CD8-positive, alpha-beta memory T cell (primary cell): ENCODE measurements around the gene ERICH6. TPM values are rescaled to one million over a fixed set of nuclear protein-coding genes. Genes with fewer than 3 reads are reported as not detected.

ENCODE experiments used
- CTCF ChIA-PET: fragments of 350-600 bp; sonication (Branson Sonifier 250); formaldehyde crosslinking; loops from one replicate; lab custom pipeline; 2021; ENCODE audit warnings: antibody characterized with exemption; lab: Charles Lee
- POLR2A ChIA-PET: fragments of 350-600 bp; sonication (Branson Sonifier 250); formaldehyde crosslinking; loops from one replicate; lab custom pipeline; 2021; ENCODE audit warnings: antibody characterized with exemption; lab: Charles Lee
- DNase-seq, 5 donors: peaks; one replicate each; pipeline versions ENCODE4 v3.0.0 to v3.0.0-alpha.2; 2020 to 2022; ENCODE audit warnings: mixed read lengths in 1 of 5
- H3K27ac ChIP-seq: one replicate; pipeline ENCODE4 v1.7.0; 2013; ENCODE audit warnings: low read depth, mild to moderate bottlenecking, low read length, moderate library complexity
- H3K27me3 ChIP-seq: 2 replicates; pipeline ENCODE4 v1.7.0; 2013; ENCODE audit warnings: low read length, mild to moderate bottlenecking; ENCODE audit not compliant: insufficient read depth, poor library complexity, severe bottlenecking
- H3K36me3 ChIP-seq: 2 replicates; pipeline ENCODE4 v1.7.0; 2013; ENCODE audit warnings: mild to moderate bottlenecking, low read length, moderate library complexity; ENCODE audit not compliant: insufficient read depth
- H3K4me1 ChIP-seq: 2 replicates; pipeline ENCODE4 v1.7.0; 2013; ENCODE audit warnings: mild to moderate bottlenecking, low read length, moderate library complexity; ENCODE audit not compliant: insufficient read depth
- H3K4me3 ChIP-seq: 2 replicates; pipeline ENCODE4 v1.7.0; 2013; ENCODE audit warnings: mild to moderate bottlenecking, low read length
- H3K9me3 ChIP-seq: 2 replicates; pipeline ENCODE4 v1.7.0; 2013; ENCODE audit warnings: mild to moderate bottlenecking, low read length
- H3K27ac Mint-ChIP-seq, 8 donors: one replicate each; pipeline ENCODE4 v1.8.0; 2020 to 2021; ENCODE audit warnings: mixed read lengths in 8 of 8, mild to moderate bottlenecking in 6 of 8, inconsistent platforms in 3 of 8, moderate library complexity in 3 of 8
- H3K27me3 Mint-ChIP-seq, 2 donors: one replicate each; pipeline ENCODE4 v1.8.0; 2020 to 2021; ENCODE audit warnings: mixed read lengths in 2 of 2, mild to moderate bottlenecking in 1 of 2, moderate library complexity in 1 of 2
- H3K36me3 Mint-ChIP-seq, 3 donors: one replicate each; pipeline ENCODE4 v1.8.0; 2020 to 2021; ENCODE audit warnings: mixed read lengths in 3 of 3, inconsistent platforms in 1 of 3, mild to moderate bottlenecking in 1 of 3
- H3K4me1 Mint-ChIP-seq, 3 donors: one replicate each; pipeline ENCODE4 v1.8.0; 2020 to 2021; ENCODE audit warnings: mixed read lengths in 3 of 3, inconsistent platforms in 1 of 3, mild to moderate bottlenecking in 1 of 3
- H3K4me3 Mint-ChIP-seq, 7 donors: one replicate each; pipeline ENCODE4 v1.8.0; 2020 to 2021; ENCODE audit warnings: mixed read lengths in 7 of 7, mild to moderate bottlenecking in 6 of 7, moderate library complexity in 4 of 7, inconsistent platforms in 2 of 7
- H3K9me3 Mint-ChIP-seq, 5 donors: one replicate each; pipeline ENCODE4 v1.8.0; 2020 to 2022; ENCODE audit warnings: mixed read lengths in 5 of 5, mild to moderate bottlenecking in 3 of 5, moderate library complexity in 2 of 5, inconsistent platforms in 1 of 5
- polyA plus RNA-seq: library from polyadenylated mRNA; unstranded; fragments of 300-500 nt; fragmentation: Illumina TruSeq; gene quantifications from one replicate; pipeline ENCODE4 v1.2.3, GENCODE V29; 2021
- total RNA-seq, 2 experiments: library from RNA; stranded (reverse); gene quantifications; one replicate each; pipeline ENCODE4 v1.2.3, GENCODE V29; 2021

The ERICH6 gene
- total and polyA plus RNA-seq, 3 experiments from 2014 or later, result 0.39 TPM; not detected in 2

DNA sequence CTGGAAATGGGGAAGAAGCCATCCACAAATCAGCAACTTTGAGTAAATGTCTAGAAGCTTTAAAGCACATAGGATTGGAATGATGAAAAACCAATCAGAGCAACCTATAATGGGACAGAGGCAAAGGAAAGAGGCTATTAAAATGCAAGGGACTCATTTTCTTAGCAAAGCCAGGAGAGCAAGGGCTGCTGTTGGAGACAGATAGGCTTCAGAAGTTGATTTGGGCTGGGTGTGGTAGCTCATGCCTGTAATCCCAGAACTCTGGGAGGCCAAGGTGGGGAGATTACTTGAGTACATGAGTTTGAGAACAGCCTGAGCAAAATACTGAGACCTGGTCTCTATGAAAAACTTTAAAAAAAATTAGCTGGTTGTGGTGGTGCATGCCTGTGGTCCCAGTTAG is 16.1 kb downstream of the ERICH6 start:
- no peaks in the 10 kb centered on the region for H3K4me1 Mint-ChIP-seq
- H3K27me3 Mint-ChIP-seq, result peaks cover 0 to 3% of the 10 kb centered on the region in 2 donors
- H3K36me3 ChIP-seq, result no peaks in the 10 kb centered on the region
- H3K4me1 ChIP-seq, result no peaks in the 10 kb centered on the region
- ChIA-PET CTCF (no interaction called here), POLR2A (interaction anchor here (0.6 kb wide), 1 partner anchor 82 kb away, joined by 3 read pairs; no protein-coding TSS in a partner anchor)
- H3K27ac Mint-ChIP-seq, result no peak overlapping the region
- H3K27me3 ChIP-seq, result no peaks in the 10 kb centered on the region
- H3K4me3 ChIP-seq, result no peak overlapping the region
- no peak for DNase-seq
- peaks cover 2 to 8% (median 4%) of the 10 kb centered on the region in 5 donors for H3K9me3 Mint-ChIP-seq
- peaks cover 0 to 3% (median 0%) of the 10 kb centered on the region in 3 donors for H3K36me3 Mint-ChIP-seq
- no peak overlapping the region for H3K27ac ChIP-seq
- H3K9me3 ChIP-seq, result no peaks in the 10 kb centered on the region
- H3K4me3 Mint-ChIP-seq, result no peak overlapping the region

DNA sequence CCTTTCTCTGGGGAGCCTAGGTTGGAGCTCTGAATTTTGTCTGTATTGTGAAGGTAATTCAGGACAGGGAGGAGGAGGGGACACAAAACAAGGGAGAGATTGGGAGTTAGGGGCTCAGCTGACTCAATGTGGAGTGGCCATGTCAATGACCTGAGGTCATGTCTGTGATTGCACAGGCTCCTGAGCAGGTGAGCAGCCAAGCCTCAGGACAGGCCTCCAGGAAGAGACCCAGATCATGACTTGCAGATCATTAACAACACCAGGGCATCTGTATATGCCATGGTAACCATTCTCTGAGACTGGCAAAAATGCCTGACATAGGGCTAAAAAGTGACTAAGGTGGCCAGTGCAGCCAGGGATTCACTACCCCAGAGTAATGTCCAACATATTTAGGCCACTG is 20.9 kb downstream of the ERICH6 start:
- H3K4me3 Mint-ChIP-seq, result no peak overlapping the region
- Histone ChIP-seq H3K27ac (no peak overlapping the region), H3K4me3 (no peak overlapping the region), H3K27me3 (no peaks in the 10 kb centered on the region), H3K36me3 (no peaks in the 10 kb centered on the region), H3K4me1 (no peaks in the 10 kb centered on the region), H3K9me3 (no peaks in the 10 kb centered on the region)
- peaks cover 0 to 1% of the 10 kb centered on the region in 2 donors for H3K27me3 Mint-ChIP-seq
- ChIA-PET CTCF (no interaction called here), POLR2A (no interaction called here)
- no peaks in the 10 kb centered on the region for H3K9me3 Mint-ChIP-seq
- H3K36me3 Mint-ChIP-seq, result no peaks in the 10 kb centered on the region
- no peak overlapping the region for H3K27ac Mint-ChIP-seq
- peaks cover 9 to 12% (median 11%) of the 10 kb centered on the region in 3 donors for H3K4me1 Mint-ChIP-seq
- no peak for DNase-seq

DNA sequence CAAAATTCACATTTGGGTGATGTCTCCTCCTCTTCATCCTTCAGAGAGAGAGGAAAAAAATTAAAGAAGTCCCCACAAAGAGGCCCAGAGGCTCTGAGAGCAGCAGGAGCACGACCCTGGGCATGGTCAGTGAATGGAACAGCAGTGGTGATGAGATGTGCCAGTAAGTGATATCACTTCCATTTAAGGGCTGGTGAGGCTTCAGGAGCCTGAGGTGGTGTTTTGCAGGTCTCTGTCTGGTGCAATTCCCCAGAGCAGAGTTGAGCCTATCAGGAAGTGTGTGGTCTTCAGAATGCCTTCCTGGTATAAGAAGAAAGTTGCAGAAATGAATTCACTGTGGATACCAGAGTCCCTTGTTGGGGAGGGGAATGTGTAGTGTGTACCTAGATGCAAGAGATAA is 21.4 kb downstream of the ERICH6 start:
- H3K4me1 Mint-ChIP-seq, result peaks cover 9 to 12% (median 11%) of the 10 kb centered on the region in 3 donors
- H3K4me3 Mint-ChIP-seq, result no peak overlapping the region
- H3K27me3 Mint-ChIP-seq, result peaks cover 0 to 1% of the 10 kb centered on the region in 2 donors
- H3K36me3 Mint-ChIP-seq, result no peaks in the 10 kb centered on the region
- no peak overlapping the region for H3K27ac ChIP-seq
- DNase-seq, result no peak
- H3K27ac Mint-ChIP-seq, result no peak overlapping the region
- H3K27me3 ChIP-seq, result no peaks in the 10 kb centered on the region
- H3K9me3 ChIP-seq, result no peaks in the 10 kb centered on the region
- no peaks in the 10 kb centered on the region for H3K36me3 ChIP-seq
- H3K9me3 Mint-ChIP-seq, result no peaks in the 10 kb centered on the region
- H3K4me1 ChIP-seq, result no peaks in the 10 kb centered on the region
- POLR2A ChIA-PET, result interaction anchor here (0.7 kb wide), 1 partner anchor 79 kb away, joined by 8 read pairs; no protein-coding TSS in a partner anchor
- CTCF ChIA-PET, result no interaction called here
- H3K4me3 ChIP-seq, result no peak overlapping the region

DNA sequence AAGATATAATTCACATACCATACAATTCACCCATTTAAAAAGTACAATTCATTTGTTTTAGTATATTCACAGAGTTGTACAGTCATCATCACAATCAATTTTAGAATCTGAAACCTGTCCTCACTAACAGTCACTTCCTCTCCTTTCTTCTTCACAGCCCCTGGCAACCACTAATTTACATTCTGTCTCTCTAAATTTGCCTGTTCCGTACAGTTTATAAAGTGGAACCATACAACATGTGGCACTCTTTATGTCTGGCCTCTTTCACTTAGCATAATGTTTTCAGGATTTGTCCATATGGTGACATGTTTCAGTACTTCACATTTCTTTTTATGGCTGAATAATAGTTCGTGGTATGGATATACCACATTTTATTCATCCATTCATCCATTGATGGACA is 22.7 kb downstream of the ERICH6 start:
- no peaks in the 10 kb centered on the region for H3K36me3 ChIP-seq
- H3K27ac ChIP-seq, result no peak overlapping the region
- Mint-ChIP-seq H3K27me3 (peaks cover 0 to 2% of the 10 kb centered on the region in 2 donors), H3K4me1 (peaks cover 9 to 12% (median 11%) of the 10 kb centered on the region in 3 donors), H3K4me3 (peak overlapping the region in 3 of 7 donors; percentile 1 to 27 (median 27)), H3K9me3 (peaks cover 3 to 5% (median 5%) of the 10 kb centered on the region in 5 donors), H3K27ac (peak overlapping the region in 2 of 8 donors; percentile 6 to 14), H3K36me3 (peaks cover 0 to 4% (median 0%) of the 10 kb centered on the region in 3 donors)
- no peaks in the 10 kb centered on the region for H3K9me3 ChIP-seq
- no peak for DNase-seq
- ChIA-PET POLR2A (no interaction called here), CTCF (no interaction called here)
- H3K4me1 ChIP-seq, result no peaks in the 10 kb centered on the region
- H3K4me3 ChIP-seq, result no peak overlapping the region
- no peaks in the 10 kb centered on the region for H3K27me3 ChIP-seq

DNA sequence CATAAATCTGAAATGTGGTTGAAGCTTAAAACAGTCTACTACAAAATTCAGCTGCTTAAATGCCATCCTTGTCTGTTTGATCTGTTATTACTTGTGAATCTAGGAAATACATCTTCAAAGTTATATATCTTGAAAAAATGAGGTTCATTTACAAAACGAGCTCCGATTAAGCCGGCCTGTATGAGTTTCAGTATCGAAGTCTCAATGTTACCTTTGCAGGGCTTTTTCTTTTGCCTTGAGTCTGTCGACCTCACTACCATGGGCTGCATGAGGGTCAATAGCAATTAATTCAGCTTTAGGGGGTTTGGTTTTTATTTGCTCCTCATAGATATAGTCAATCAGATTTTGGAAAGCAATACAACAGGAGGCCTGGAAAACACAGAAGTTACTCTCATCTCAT is 23.2 kb downstream of the ERICH6 start:
- peaks cover 0 to 2% of the 10 kb centered on the region in 2 donors for H3K27me3 Mint-ChIP-seq
- peak overlapping the region in 3 of 8 donors; percentile 17 to 69 (median 39) for H3K27ac Mint-ChIP-seq
- H3K9me3 Mint-ChIP-seq, result peaks cover 8 to 10% (median 10%) of the 10 kb centered on the region in 5 donors
- ChIA-PET CTCF (interaction anchor here (0.6 to 1.0 kb wide), 2 partner anchors 9 to 549 kb away, joined by 3 read pairs; no protein-coding TSS in a partner anchor), POLR2A (no interaction called here)
- Histone ChIP-seq H3K4me1 (no peaks in the 10 kb centered on the region), H3K36me3 (no peaks in the 10 kb centered on the region), H3K27ac (no peak overlapping the region), H3K27me3 (no peaks in the 10 kb centered on the region), H3K4me3 (no peak overlapping the region), H3K9me3 (no peaks in the 10 kb centered on the region)
- no peak for DNase-seq
- peak overlapping the region in 2 of 7 donors; percentile 9 to 51 for H3K4me3 Mint-ChIP-seq
- peaks cover 9 to 12% (median 11%) of the 10 kb centered on the region in 3 donors for H3K4me1 Mint-ChIP-seq
- peaks cover 0 to 9% (median 1%) of the 10 kb centered on the region in 3 donors for H3K36me3 Mint-ChIP-seq

DNA sequence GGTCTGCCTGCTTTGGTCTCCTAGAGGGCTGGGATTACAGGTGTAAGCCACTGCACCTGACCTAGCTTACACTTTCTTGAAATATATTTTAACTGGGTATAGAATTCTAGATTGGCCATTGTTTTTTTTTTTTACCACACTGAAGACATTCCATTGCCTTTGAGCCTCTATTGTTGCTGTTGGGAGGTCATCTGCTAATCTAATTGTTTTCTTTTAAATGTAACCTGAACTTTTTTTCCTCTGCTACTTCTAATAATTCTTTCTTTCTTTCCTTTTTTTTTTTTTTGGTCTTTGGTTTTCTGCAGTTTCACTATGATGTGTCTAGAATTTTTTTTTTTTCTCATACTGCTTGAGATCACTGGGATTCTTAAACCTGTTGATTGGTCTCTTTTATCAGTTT is 28.1 kb downstream of the ERICH6 start:
- Histone ChIP-seq H3K27me3 (no peaks in the 10 kb centered on the region), H3K4me1 (no peaks in the 10 kb centered on the region), H3K9me3 (no peaks in the 10 kb centered on the region), H3K4me3 (no peak overlapping the region), H3K36me3 (no peaks in the 10 kb centered on the region), H3K27ac (no peak overlapping the region)
- ChIA-PET POLR2A (no interaction called here), CTCF (no interaction called here)
- H3K27me3 Mint-ChIP-seq, result peaks cover 0 to 1% of the 10 kb centered on the region in 2 donors
- peaks cover 1 to 3% (median 3%) of the 10 kb centered on the region in 3 donors for H3K4me1 Mint-ChIP-seq
- H3K27ac Mint-ChIP-seq, result no peak overlapping the region
- H3K9me3 Mint-ChIP-seq, result peaks cover 11 to 22% (median 16%) of the 10 kb centered on the region in 5 donors
- no peak overlapping the region for H3K4me3 Mint-ChIP-seq
- peaks cover 0 to 10% (median 4%) of the 10 kb centered on the region in 3 donors for H3K36me3 Mint-ChIP-seq
- no peak for DNase-seq

DNA sequence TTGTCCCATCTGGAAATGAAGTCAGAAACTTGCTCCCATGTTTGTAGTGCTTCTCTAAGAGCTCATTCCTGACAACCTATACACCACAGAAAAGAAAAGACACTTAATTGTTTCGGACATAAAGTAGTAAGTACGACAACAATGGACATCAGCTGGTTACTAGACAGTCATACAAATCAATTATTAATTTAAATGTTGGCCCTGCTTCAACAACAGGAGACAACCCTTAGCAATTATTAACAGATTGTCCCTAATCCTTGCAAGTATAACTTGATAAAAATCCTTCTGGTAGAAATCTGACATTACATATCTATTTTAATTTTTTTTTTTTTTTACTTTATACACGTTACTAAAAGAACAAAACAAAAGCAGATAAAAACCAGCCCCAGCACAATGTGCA is 29.8 kb downstream of the ERICH6 start:
- ChIA-PET POLR2A (no interaction called here), CTCF (interaction anchor here (1.1 kb wide), 1 partner anchor 30 kb away, joined by 4 read pairs; the partner anchor contains the start of gene ERICH6)
- H3K4me1 Mint-ChIP-seq, result no peaks in the 10 kb centered on the region

DNA sequence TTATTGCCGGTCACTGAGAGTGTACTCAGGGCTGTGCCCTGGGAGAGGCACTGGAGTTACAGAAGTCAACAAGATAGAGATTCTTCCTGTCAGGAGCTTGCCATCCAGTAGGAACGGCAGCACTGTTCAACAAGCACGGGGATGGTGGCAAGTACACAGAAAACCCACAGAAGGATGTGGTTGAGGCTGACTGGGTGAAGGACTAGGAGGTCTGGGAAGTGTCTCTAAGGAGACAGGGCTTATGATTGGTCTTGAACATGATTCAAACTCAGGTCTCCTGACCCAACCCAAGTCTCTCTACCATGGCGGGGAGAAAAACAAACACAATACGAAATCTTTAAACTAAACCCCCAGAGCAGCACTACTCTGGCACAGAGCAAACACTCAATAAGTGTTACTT is 37.6 kb downstream of the ERICH6 start:
- H3K27ac ChIP-seq, result no peak overlapping the region
- peak overlapping the region in 3 of 8 donors; percentile 7 to 61 (median 20) for H3K27ac Mint-ChIP-seq
- CTCF ChIA-PET, result no interaction called here

More for the DNA sequence above, 29.8 kb downstream of the ERICH6 start:
- no peaks in the 10 kb centered on the region for H3K9me3 ChIP-seq
- H3K27me3 ChIP-seq, result peaks cover 3% of the 10 kb centered on the region
- Mint-ChIP-seq H3K4me3 (no peak overlapping the region), H3K27me3 (peaks cover 0 to 6% of the 10 kb centered on the region in 2 donors), H3K36me3 (peaks cover 0 to 10% (median 4%) of the 10 kb centered on the region in 3 donors), H3K9me3 (peaks cover 11 to 22% (median 16%) of the 10 kb centered on the region in 5 donors), H3K27ac (no peak overlapping the region)
- DNase-seq, result no peak
- H3K4me3 ChIP-seq, result no peak overlapping the region
- no peaks in the 10 kb centered on the region for H3K4me1 ChIP-seq
- H3K36me3 ChIP-seq, result no peaks in the 10 kb centered on the region
- H3K27ac ChIP-seq, result no peak overlapping the region

More for the DNA sequence above, 37.6 kb downstream of the ERICH6 start:
- Histone ChIP-seq H3K36me3 (no peaks in the 10 kb centered on the region), H3K4me1 (no peaks in the 10 kb centered on the region), H3K27me3 (peaks cover 3% of the 10 kb centered on the region), H3K4me3 (no peak overlapping the region), H3K9me3 (no peaks in the 10 kb centered on the region)
- H3K4me3 Mint-ChIP-seq, result peak overlapping the region in 2 of 7 donors; percentile 30 to 46
- no peak for DNase-seq
- H3K27me3 Mint-ChIP-seq, result peaks cover 10 to 11% of the 10 kb centered on the region in 2 donors
- H3K4me1 Mint-ChIP-seq, result peaks cover 7 to 15% (median 14%) of the 10 kb centered on the region in 3 donors
- POLR2A ChIA-PET, result interaction anchor here (0.6 kb wide), 1 partner anchor 36 kb away, joined by 4 read pairs; no protein-coding TSS in a partner anchor
- H3K36me3 Mint-ChIP-seq, result no peaks in the 10 kb centered on the region
- H3K9me3 Mint-ChIP-seq, result no peaks in the 10 kb centered on the region
